ENCODE results near the gene ATG16L2.
"Not testable (repeated sequence)": the region's sequence is repeated elsewhere in the genome, so short reads cannot be mapped to it uniquely, and the experiment has no call there.

Gene ATG16L2

DNA sequence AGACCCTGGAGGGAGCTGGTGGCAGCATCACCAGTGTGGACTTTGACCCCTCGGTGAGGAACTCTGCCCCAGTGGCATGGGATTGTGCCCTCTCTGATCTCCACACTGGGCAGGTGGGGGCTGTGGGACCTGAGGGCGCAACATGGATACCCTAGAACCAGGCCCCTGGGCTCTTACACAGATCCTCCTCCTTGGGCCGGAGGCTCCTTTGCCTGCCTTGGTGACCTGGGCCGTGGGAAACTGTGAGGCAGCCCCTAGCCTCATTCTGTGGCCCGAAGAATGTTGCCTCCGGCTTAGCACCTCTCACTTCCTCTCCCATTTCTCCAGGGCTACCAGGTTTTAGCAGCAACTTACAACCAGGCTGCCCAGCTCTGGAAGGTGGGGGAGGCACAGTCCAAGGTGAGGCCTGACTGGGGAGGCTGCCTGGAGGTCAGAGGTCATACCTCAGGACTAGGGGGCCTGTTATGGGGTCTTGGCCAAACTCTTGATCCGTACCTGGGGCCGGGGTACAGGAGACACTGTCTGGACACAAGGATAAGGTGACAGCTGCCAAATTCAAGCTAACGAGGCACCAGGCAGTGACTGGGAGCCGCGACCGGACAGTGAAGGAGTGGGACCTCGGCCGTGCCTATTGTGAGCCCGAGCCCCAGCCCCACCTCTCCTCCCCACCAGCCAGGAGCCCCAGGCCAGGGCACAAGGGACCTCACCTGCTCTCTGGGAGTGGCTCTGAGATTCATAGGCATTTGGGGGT is 12.2 kb downstream of the ATG16L2 start:
- DNase-seq = no peak

- no peak for DNase-seq
Observed at GRCh38 chr11:72826942-72827480, 12.8 kb downstream of the ATG16L2 start.

GRCh38 chr11:72827656-72828055 is 13.4 kb downstream of the ATG16L2 start:
- DNase-seq = not testable (repeated sequence)

GRCh38 chr11:72828081-72828567 is 13.9 kb downstream of the ATG16L2 start:
- no peak for DNase-seq

GRCh38 chr11:72828692-72829101 is 14.5 kb downstream of the ATG16L2 start:
- no peak for DNase-seq

- no peak for DNase-seq
Observed at GRCh38 chr11:72829178-72829577, 15.0 kb downstream of the ATG16L2 start.

DNA sequence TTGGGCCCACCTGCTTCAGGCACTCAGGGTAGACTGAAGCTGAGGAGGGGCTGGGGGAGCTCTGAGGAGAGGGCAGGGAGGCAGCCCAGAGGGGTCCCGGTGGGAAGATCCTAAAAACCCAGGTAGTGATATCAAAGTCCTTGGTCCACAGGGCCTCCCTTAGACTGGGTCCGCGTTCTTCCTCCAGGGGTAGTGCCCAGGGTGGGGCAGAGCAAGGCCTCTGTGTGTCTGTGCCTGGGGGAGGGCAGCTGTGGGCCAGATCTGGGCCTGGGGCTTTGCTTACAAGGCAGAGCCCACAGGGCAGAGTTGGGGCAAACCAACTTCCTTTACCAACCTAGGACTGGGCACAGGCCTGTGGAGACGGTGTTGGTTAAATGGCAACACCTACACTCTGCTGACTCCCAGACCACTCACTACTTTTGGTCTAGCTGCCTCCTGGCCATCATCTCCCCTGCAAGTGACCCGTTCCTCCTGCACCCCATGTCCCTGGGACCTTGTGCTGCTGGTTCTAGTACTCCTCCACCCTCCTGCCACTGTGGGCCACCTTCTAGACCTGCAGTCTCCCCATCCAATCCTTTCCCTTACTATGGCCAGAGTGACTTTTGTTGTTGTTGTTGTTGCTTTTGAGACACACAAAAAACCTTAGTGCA is 15.8 kb downstream of the ATG16L2 start:
- no peak for DNase-seq

- DNase-seq = peak; percentile 8
Observed at GRCh38 chr11:72831521-72832300, 17.5 kb downstream of the ATG16L2 start.

DNA sequence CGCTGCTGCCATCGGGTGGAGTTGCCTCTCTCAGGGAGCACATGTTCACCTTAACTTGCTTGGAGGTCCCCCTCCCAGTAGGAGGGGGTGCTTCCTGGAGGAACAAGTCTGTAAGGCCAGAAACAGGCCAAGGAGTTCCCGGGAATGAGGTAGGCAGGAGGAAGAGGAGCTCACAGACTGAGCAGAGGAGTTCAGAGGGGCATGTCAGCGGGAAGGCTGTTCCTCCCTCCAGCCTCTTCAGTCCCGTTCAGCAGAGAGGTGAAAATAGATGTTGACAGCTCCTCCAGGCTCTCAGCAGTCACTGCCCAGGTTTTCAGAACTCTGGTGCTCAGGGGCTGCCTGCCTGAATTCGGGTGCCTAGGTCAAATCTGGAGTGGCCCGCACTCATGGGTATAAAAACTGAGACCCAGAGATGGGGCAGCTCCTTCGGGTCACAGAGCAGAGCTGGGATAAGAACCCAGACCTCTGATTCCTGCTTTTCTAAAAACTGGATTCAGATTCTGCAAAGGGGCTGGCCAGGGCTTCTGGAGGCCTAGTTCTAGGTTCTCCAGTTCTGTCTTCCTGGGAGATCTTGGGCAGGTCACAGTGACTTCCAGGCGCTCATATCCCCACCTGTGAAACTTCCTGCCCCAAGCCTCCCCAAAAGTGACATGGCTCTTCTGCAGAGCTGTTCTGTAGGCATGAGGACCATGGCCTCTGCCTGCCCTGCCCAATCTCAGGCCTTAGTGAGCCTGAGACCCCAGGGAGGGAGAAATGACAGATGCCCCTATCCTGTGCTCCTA is 18.3 kb downstream of the ATG16L2 start:
- no peak for DNase-seq

GRCh38 chr11:72833083-72833733 is 19.0 kb downstream of the ATG16L2 start:
- DNase-seq = no peak

GRCh38 chr11:72833811-72834493 is 19.7 kb downstream of the ATG16L2 start:
- no peak for DNase-seq

DNA sequence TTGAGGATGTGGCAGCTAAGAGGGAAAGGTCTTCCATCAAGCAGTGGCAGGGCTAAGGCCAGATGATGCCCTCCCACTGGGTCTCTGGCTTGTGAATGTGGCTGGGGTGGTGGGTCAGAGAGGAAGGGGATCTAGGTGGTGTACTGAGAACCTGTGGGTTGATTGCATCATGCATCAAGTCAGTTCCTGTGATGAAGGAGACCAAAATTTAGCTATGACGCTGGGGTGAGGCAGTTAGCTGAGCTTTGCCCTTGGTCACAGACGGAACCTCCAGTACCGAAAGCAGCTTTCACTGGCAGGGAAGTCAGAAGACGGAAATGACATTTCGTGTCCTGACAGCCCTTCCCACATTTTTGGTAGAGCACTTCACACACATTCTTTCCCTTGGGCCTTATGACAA is 20.7 kb downstream of the ATG16L2 start:
- DNase-seq = no peak

- DNase-seq = no peak
Observed at GRCh38 chr11:72836111-72836510, 21.9 kb downstream of the ATG16L2 start.

GRCh38 chr11:72838691-72839305 is 24.6 kb downstream of the ATG16L2 start:
- DNase-seq = no peak

- no peak for DNase-seq
Observed at GRCh38 chr11:72840780-72841179, 26.6 kb downstream of the ATG16L2 start.

DNA sequence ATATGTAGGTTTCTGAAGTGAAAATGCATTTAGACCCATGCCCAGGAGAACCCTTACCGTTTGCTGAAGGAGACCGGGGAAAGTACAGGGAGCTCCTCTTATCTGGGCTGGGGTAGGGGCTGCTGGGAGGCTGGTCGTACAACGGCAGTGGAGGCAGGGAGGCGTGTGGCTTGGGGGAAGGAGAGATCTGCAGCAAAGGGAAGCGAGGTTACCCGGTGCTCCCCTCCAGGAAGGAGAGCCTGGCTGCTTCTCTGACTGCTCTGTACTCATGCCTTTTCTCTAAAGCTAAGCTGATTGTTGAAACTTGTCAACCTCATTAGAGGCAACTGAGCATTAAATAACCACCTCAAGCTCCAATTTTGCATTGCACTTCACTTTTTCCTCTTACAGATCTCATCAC is 27.2 kb downstream of the ATG16L2 start:
- DNase-seq = no peak

DNA sequence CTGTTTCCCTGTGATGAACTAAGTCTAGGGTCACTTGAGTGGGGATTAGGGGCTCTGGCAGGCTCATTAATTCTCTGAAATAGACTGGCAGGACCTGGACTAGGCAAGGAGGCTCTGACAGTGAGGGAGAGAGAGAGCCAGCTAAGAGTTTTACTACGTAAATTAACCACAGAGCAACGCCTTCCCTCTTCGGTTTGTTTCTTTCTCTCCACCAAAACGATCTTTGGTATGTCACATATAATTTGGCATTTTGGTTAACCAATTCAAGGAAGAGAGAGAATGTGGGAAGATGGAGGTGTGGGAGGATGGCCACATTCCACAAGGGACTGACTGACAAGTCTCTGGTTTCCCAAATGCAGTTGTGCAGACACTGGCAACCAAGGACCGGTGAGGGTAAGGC is 27.9 kb downstream of the ATG16L2 start:
- no peak for DNase-seq

DNA sequence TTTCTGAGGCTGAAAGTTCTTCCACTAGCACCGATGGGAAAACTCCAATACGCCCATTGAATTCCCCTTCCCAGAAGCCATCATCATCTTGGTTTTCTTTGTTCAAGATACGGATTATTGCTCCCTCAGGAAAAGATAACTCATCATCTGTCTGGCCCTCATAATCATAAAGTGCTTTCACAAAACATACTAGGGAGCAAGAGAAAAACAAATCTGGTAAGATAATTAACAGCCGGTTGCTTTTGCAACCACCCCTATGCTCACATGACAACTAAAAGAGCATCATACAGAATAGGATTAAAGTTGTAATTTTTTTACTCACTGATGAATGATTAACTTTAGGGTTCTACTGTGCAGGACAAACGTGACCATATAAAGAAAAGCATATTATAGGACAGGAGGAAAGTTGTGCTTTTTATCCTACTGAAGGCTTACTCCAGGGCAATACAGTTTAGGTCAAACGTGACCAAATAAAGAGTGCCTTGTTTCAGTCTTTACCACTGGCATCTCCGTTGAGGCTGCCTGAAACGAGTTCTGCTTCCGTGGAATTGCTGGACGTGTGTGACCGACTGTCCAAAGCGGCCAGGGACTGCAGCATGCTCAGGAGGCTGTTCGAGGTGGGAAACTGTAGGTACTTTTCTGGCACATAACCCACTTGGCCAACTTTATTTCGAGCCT is 28.6 kb downstream of the ATG16L2 start:
- DNase-seq = no peak

- DNase-seq = no peak
Observed at GRCh38 chr11:72844356-72844755, 30.1 kb downstream of the ATG16L2 start.

- DNase-seq = no peak
Observed at GRCh38 chr11:72848846-72849466, 34.7 kb downstream of the ATG16L2 start.
